IPS-18c (cell line): ENCODE results near the gene CDKL2.
"Not testable (repeated sequence)": the region's sequence is repeated elsewhere in the genome, so short reads cannot be mapped to it uniquely, and the experiment has no call there.

Experiments
- H3K4me3 ChIP-seq: 2 replicates; pipeline ENCODE4 v1.7.0; 2013; ENCODE audit warnings: low read depth, mild to moderate bottlenecking, low read length, moderate library complexity; ENCODE audit not compliant: insufficient read depth
- H3K9me3 ChIP-seq: one replicate; pipeline ENCODE4 v1.6.1; 2013; ENCODE audit warnings: mild to moderate bottlenecking, low read length, moderate library complexity; ENCODE audit not compliant: control insufficient read depth, insufficient read depth

The CDKL2 gene

GRCh38 chr4:75630174-75630936, at the start of gene CDKL2:
Gene CDKL2, minus strand, starts transcription at chr4:75630528. Its CDS starts 4,540 bp downstream, at chr4:75625988.
- Histone ChIP-seq H3K4me3 (peak within 1 kb of the TSS; percentile 68), H3K9me3 (no peaks in the 10 kb centered on the region)

DNA sequence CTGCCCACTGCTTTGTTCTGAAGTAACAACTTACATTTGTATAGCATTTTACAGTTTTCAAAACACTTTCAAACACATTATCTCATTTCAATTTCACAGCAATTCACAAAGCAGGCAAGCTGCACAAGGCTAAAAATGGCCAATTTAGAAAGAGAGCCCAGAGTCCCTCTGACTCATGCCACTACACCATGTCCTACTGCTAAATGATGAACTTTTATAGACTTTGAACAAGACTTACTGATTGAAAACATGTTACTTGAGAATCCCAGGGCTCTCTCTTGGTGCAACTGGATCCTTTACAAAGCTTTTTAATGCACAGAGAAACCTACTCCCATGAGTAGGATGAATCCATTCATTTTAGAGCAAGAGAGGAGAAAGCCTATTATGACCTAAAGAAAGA, 48.6 kb upstream of the CDKL2 start:
- Histone ChIP-seq H3K9me3 (peaks cover 2% of the 10 kb centered on the region), H3K4me3 (no peak overlapping the region)

DNA sequence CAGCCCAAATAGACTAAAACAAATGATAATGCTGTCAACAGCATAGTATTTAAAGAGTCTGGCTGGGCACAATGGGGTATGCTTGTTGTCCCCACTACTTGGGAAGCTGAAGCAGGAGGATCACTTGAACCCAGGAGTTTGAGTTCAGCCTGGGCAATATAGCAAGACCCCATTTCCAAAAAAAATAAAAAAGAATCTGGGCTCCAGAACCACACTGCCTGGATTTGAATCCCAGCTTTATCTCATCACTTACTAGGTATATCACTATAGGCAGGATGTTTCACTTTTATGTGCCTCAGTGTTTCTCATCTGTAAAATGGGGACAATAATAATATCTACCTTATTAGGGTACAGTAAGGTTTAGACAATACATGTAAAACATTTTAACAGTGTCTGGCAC, 48.1 kb upstream of the CDKL2 start:
- Histone ChIP-seq H3K9me3 (peaks cover 2% of the 10 kb centered on the region), H3K4me3 (no peak overlapping the region)

DNA sequence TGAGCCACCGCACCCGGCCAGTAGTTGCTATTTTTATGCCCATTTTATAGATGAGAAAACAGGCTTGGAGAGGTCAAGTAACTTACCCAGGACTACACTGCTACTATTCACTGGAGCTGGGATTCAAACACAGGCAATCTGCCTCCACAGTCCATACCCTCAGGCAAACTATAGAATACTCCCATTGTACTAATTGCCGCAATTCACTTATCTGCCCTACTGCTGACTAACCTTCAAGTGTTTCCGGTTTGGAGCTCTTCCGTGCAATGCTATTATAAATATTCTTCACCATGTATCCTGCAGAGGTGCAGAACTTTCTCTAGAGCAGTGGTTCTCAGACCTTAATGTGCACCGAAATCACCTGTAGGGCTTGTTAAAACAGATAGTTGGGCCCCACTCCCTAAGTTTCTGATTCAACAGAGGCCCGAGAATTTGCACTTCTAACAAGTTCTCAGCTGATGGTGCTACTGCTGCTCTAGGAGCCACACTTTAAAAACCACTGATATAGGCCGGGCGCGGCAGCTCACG, 44.7 kb upstream of the CDKL2 start:
- H3K4me3 ChIP-seq = no peak overlapping the region
- H3K9me3 ChIP-seq = peaks cover 2% of the 10 kb centered on the region

GRCh38 chr4:75673959-75674328, 43.6 kb upstream of the CDKL2 start:
- Histone ChIP-seq H3K4me3 (peak overlapping the region; percentile 99), H3K9me3 (peaks cover 2% of the 10 kb centered on the region)

DNA sequence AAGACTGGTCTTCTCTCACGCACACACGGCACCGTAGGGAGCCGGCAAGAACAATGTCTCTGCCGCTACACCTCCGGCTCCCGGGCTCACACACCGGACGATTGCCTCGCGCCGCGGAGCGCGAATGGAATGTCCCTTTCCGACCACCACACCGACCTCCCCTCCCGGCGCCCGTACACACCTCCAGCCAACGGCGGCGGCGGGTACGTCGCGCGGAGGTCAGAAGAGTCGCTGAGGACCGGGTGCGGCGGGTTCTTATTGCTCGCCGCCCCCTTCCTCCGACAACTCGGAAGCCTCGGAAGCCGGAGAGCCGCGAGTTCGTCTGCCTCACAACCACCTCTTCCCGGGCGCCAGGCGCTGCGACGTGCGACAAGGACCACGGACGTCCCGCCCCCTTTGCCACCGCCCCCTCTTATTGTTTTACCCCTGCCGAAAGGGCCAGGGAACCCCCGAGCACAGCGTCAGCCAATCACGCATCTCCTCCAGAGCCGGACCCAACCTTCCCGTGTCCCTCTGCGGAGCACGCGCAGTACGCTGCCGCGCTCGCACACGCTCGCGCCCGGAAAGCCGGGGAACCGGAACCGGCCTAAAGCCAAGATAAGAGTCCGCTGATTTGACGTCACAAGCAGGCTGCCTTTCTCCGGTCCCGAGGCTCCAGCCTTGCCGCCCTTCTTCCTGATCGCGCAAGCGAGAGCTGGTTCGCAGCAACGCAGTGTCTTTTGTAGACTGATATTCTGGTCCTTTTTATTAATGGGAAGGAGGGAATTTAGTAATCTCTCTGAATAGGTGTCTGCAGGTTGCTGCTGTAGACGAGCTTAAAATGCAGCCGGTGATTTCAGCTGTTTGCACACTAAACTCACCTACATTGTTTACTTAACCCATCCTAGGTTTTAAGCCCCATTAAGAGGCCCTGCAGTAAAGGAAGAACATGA, 43.0 kb upstream of the CDKL2 start, which contains the start of gene G3BP2:
Gene G3BP2 (minus strand): TSS at position 385 of the 932 bp plus-strand sequence. CDS start 11,386 bp downstream, outside the sequence.
- peak within 1 kb of the TSS; percentile 99 for H3K4me3 ChIP-seq
- H3K9me3 ChIP-seq = no peaks in the 10 kb centered on the region

- Histone ChIP-seq H3K4me3 (peak overlapping the region; percentile 99), H3K9me3 (no peaks in the 10 kb centered on the region)
Measured at GRCh38 chr4:75672461-75673026, 42.2 kb upstream of the CDKL2 start.

- no peaks in the 10 kb centered on the region for H3K9me3 ChIP-seq
- peak overlapping the region; percentile 99 for H3K4me3 ChIP-seq
Measured at GRCh38 chr4:75671802-75672421, 41.6 kb upstream of the CDKL2 start.

DNA sequence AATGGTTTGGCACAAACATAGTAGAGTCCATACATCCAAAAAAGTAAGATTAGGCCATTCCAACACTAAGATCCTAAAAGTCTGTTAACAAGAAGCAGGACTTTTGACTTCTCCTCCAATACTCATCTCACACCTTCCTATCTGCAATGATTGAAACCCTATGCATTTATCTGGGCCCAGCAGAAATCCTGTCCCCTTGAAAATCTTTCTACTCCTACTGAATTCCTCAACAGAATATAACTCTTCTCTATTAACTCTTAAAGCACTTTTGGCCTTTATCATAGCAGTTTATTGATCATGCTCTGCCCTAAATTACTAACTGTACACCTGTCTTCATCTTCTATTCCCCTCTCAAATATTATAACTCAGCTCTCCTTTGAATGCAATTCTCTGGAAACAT, 38.3 kb upstream of the CDKL2 start:
- no peaks in the 10 kb centered on the region for H3K9me3 ChIP-seq
- no peak overlapping the region for H3K4me3 ChIP-seq

- H3K4me3 ChIP-seq, H3K9me3 ChIP-seq: not testable (repeated sequence)
Measured at GRCh38 chr4:75667636-75668035, 37.3 kb upstream of the CDKL2 start.

DNA sequence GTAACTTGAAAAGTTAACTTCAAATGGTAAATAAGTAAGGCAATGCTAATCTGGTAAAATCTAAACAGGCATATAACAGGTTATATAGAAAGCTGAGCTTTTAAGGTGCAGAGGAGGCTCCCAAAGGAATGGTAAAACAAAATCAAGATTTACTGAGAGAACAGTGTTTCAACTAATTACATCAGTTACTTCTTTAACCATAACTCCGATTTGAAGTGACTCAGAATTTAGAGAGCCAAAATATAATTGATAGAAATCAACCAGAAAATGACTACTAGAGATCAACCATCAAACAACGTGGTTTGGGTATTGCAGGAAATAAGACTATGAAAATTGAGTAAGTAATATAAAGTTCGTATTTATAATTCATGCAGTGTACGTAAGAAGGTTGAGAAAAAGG, 36.0 kb upstream of the CDKL2 start:
- no peaks in the 10 kb centered on the region for H3K9me3 ChIP-seq
- no peak overlapping the region for H3K4me3 ChIP-seq

DNA sequence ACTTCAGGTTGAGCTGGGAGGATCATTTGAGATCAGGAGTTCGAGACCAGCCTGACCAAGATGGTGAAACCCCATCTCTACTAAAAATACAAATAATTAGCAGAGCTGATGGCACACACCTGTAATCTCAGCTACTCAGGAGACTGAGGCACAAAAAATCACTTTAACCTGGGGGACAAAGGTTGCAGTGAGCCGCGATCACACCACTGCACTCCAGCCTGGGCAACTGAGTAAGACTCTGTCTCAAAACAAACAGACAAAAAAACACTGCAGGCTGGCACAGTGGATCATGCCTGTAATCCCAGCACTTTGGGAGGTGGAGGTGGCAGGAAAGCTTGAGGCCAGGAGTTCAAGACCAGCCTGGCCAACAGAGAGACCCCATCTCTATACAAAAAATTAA, 34.3 kb upstream of the CDKL2 start:
- H3K4me3 ChIP-seq, H3K9me3 ChIP-seq: not testable (repeated sequence)

GRCh38 chr4:75662626-75663025, 32.3 kb upstream of the CDKL2 start:
- no peaks in the 10 kb centered on the region for H3K9me3 ChIP-seq
- H3K4me3 ChIP-seq = no peak overlapping the region

DNA sequence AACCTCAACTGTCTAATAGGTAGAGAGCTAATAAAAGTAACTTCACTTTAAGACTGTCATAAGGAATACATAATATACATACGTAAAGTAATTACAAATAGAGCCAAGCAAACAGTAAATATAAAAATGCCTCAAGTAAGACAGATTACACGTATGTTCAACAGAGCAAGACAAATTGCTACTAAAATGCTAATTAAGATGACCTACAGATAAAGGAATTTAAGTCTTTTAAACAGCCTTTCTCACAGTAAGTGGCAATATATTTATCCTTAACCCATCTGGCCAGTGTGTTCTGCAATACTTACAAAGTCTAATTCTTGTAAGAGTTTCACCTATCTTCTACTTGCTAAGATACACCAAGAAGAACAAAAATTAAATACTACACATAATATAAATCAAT, 30.2 kb upstream of the CDKL2 start:
- H3K9me3 ChIP-seq = no peaks in the 10 kb centered on the region
- H3K4me3 ChIP-seq = no peak overlapping the region

DNA sequence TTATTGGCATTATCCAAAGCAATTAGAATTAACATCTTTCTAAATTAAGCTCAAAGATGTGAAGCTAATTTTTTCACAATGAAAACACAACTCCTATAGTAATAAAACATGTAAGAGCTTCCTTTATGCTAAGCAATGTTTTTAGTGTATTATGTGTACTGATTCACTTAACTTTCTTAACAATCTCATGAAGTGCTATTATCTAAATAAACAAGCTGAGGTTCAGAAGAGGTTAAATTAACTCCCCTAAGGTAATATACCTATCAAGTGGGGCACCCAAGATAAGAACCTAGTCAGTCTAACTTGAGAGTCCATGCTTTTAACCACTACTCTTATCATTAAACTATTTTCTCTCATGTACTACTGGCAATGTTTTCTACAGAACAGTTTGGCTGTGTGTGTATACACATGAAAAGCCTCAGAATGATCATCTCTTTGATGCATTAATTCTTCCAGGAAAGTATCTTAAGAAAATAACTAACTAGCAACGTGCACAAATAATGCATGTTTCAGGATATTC, 29.2 kb upstream of the CDKL2 start:
- no peak overlapping the region for H3K4me3 ChIP-seq

GRCh38 chr4:75658876-75659275, 28.5 kb upstream of the CDKL2 start:
- H3K4me3 ChIP-seq = no peak overlapping the region
- H3K9me3 ChIP-seq = no peaks in the 10 kb centered on the region

More for the DNA sequence above, 29.2 kb upstream of the CDKL2 start:
- no peaks in the 10 kb centered on the region for H3K9me3 ChIP-seq

DNA sequence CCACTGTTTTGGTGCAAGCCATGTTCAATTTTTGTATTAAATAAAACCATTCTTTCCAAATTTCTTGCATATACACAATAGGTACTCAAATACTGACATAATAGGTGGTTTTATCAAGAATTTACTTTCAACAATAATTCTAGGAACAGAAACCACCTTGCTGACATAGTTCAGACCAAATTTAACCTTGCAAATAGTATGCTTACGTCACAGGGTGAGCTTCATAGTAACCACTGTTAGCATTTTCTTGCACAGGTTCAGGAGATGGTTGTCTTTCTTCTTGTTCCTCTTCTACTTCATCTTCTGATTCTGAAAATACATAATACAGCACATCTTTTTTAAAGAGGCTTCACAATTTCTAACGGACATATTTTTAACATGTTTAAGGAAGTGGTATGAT, 25.2 kb upstream of the CDKL2 start:
- Histone ChIP-seq H3K9me3 (no peaks in the 10 kb centered on the region), H3K4me3 (no peak overlapping the region)
